Transverse colon (tissue), 3 donors: ENCODE data around the gene ATP1B2.

ENCODE experiments used
- EP300 ChIP-seq: sonication (generic); formaldehyde crosslinking; IDR thresholded peaks from one replicate; pipeline ENCODE4 v1.6.1; 2017; ENCODE audit warnings: antibody characterized with exemption, low read depth
- POLR2A ChIP-seq: fragments of 450-650 bp; IDR thresholded peaks from one replicate; pipeline ENCODE4 v1.6.1; 2016; ENCODE audit warnings: antibody characterized with exemption, mild to moderate bottlenecking, moderate library complexity
- TF ChIP-seq, protein P1 (sequence below), 5 experiments: fragments of 200-600 bp in 3 of 5; fragments of 450-650 bp in 2 of 5; sonication (generic) in 3 of 5; IDR thresholded peaks; 1 replicate in 2 of 5; 2 replicates in 3 of 5; pipeline ENCODE4 v1.5.1; 2016 to 2017; ENCODE audit warnings: antibody characterized with exemption in 5 of 5, inconsistent platforms in 3 of 5, mild to moderate bottlenecking in 2 of 5, moderate library complexity in 1 of 5

DNA sequence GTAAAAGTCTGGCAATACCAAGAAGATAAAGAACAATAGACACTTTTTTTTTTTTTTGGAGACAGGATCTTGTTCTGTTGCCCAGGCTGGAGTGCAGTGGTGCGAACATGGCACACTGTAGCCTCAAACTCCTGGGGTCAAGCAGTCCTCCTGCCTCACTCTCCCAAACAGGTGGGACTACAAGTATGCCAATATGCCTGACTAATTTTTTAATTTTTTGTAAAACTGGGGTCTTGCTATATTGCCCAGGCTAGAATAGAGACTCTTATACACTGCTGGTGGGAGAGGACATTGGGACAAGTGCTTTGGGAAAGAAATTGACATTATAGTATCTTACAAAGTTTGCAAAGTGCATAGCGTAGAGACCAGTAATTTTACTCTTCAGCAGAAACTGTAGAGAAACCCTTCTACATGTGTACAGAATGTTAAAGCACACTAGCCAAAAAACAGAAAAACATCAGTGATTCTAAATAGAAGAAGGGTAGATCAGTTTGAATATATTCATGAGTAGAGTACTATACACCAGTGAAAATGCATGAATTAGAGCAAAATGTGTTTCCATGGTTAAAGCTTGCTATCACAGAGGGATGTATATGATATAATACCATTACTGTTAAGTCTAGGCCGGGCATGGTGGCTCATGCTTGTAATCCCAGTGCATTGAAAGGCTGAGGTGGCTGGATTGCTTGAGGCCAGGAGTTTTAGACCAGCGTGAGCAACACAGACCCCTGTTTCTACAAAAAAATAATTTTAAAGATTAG, 47.3 kb downstream of the ATP1B2 start:
- TF ChIP-seq, protein P1, sequence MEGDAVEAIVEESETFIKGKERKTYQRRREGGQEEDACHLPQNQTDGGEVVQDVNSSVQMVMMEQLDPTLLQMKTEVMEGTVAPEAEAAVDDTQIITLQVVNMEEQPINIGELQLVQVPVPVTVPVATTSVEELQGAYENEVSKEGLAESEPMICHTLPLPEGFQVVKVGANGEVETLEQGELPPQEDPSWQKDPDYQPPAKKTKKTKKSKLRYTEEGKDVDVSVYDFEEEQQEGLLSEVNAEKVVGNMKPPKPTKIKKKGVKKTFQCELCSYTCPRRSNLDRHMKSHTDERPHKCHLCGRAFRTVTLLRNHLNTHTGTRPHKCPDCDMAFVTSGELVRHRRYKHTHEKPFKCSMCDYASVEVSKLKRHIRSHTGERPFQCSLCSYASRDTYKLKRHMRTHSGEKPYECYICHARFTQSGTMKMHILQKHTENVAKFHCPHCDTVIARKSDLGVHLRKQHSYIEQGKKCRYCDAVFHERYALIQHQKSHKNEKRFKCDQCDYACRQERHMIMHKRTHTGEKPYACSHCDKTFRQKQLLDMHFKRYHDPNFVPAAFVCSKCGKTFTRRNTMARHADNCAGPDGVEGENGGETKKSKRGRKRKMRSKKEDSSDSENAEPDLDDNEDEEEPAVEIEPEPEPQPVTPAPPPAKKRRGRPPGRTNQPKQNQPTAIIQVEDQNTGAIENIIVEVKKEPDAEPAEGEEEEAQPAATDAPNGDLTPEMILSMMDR (IDR thresholded peaks at IDR 0.05), result no peak
- no peak for TF ChIP-seq EP300
- TF ChIP-seq POLR2A, result no peak
